Stimulated activated CD4-positive, alpha-beta T cell treated with anti-CD3 and anti-CD28 coated beads, Interleukin-4, amount 100 ng/mL, for 1 hour (primary cell): ENCODE results near the gene PI16.

Experiments used
- DNase-seq: peaks from one replicate; pipeline ENCODE4 v3.0.0-alpha.2; 2020

The PI16 gene

DNA sequence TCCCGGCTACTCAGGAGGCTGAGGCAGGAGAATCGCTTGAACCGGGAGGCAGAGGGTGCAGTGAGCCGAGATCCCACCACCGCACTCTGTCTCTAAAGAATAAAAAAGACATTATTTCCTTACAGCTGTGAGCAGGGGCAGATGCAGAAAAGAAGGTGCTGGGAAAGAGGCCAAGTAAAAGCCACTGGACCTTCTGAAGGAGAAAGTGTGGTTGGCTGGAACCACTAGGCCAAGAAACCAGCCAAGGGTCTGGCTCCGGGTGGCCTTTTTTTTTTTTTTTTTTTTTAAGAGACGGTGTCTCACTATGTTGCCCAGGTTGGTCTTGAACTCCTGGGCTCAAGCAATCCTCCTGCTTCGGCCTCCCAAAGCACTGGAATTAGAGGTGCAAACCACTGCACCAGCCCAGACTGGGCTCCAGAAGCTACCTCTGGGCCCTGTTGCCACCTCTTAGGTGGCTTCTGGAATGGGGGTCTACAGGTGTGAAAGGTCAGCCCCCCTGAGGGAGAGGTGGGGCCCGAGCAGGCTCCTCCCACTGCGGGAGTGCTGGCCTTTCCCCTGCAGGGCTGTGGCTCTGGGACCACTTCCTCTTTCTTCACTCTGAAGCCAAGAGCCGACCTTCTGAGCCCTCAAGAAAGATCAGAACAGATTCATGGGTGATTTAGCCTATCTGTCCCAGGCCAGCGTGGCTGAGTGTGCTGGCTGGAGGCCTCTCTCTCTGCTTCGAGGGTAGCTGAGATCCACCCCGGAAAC lies 50.7 kb downstream of the PI16 start, which contains the start of gene FGD2:
Gene FGD2 (plus strand): TSS at position 595 of the 750 bp plus-strand sequence. CDS start 163 bp downstream, outside the sequence.
- DNase-seq: no peak

DNA sequence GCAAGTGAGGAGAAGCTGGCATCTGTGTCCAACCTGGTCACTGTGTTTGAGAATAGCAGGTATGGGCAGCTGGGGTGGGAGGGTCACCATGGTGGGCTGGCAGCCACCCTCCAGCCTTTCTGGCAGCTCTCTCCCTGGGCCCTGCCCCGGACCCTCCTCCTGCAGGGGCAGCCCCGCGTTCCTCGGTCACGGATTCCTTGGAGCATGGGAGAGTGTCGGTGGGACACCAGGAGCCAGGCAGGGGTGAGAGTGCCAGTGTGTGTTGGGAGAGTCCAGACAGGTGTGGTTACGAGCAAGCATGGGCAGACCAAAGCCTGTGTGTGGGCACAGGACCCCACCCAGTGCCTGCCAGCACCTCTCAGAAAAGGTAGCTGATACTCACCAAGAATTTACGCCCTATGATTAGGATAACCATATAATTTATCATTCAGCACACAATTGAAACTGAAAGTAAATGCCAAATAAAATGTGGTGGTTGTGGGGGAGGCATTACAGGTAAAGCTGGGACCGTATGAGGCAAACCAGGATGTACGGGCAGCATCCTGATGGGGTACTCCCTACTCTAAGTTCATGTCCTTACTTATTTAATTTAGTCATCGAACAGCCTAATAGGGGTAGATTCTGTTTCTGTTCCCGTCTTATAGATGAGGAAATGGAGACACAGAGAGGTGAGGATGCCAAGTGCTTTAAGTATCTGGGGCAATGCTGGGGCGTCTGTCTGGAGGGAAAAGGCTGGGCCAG lies 51.5 kb downstream of the PI16 start:
- no peak for DNase-seq

DNA sequence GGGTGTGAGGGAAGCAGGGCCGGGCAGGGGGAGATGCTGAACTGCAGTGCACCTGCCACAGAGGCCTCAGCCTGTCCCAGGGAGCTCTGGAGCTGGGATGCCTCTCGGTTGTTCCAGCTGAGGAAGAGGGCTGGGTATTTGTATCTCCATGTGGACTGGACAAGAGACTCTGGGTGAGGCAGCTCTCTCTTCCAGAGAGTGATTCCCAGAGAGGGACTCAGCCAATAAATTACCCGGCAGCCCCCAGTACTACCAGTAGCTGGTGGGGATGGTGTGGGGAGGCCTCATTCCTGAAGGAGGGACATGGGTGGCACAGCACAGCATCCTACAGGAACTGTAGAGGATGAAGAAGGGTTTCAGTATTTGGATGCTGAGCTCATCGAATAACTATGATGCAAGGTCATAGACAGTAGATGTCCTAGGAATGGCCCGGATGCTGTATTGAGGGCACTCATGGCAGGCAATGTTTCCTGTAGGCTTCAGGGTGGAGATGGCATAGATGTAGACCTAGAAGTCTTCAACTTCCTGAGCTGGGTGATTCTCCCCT lies 52.3 kb downstream of the PI16 start:
- no peak for DNase-seq

DNA sequence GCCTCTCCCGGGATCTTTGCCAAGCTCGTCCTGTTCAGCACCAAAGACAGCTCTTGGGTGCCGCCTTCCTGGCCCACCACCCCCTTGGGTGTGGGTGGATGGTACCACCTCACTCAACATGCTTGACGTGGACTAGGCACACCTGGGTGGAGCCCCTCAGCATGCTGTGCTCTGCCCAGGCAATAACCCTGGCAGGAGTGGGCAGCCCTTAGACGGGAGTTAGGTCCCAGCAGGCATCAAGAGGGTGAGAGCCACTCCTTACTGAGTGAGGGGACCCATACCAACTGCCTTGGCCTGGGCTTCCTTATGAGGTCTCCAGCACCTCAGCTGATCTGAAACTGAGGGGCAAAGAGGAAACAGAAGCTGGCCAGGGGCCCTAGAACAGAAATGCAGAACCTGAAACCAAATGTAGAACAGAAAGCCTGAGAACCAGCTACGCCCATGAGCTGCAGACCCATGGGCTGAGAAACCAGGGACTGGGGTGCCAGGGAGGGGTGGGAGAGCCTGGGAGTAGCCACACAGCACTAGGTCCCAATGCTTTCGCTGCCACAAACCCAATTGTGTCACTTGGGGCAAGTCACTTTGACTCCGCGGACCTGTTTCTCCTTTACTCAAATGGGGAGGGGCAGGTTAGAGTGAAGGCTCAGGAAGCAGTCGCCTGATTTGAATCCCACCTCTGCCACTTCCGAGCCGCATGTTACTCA lies 53.0 kb downstream of the PI16 start:
- DNase-seq: no peak

DNA sequence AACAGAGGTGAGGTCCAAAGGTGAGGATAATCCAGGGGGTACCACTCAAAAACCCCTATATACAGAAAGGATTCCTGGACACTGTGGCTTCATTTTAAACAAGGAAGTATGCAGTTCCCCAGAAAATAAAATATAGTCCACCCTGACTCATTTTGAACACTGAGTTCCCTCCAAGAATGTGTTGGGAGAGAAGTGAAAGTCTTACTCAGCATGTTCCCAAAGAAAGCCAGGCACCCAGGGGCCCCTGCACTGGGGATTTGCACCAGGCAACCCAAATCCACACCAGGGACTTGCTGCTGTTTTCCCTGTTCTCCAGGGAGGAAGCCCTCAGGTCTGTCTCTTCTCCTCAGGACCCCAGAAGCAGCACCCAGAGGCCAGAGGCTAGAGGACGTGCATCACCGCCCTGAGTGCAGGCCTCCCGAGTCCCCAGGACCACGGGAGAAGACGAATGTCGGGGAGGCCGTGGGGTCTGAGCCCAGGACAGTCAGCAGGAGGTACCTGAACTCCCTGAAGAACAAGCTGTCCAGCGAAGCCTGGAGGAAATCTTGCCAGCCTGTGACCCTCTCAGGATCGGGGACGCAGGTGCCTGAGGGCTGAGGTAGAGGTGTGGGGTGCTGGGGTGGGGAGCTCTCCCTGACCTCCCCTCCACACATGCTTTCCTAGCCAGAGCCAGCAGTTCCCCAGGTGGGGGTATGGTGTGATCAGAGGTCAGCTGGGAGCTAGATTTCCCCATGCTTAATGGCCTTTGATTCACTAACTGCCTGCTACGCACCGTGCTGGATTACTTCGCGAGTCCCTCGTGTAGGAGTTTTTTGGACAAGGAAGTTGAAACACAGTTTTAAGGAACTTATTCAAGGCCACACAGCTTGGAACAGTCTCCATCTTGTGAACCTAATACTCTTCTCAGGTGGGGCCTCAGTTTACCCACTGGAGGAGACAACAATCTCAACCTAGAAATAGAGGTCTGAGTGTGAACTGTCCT lies 54.2 kb downstream of the PI16 start:
- DNase-seq: no peak

DNA sequence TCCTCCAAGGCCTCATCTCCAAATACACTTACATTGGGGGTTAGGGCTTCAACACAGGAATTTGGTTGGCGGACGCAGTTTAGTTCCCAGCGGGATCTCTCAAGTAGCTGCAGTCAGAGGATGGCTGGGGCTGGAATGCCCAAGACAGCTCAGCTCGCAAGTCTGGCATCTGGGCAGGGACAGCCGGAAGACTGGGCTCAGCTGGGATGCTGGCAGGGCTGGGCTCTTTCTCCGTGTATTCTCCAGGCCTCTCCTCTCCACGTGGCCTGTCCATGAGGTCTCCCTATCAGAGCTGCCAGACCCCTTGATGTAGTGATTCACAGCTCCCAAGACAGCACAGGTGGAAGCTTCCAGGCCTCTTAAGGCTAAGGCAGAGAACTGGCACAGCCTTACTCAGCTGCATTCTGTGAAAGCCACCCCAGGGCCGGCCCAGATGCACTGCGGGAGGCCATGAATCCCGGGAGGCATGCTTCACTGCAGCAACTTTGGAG lies 55.9 kb downstream of the PI16 start:
- no peak for DNase-seq

DNA sequence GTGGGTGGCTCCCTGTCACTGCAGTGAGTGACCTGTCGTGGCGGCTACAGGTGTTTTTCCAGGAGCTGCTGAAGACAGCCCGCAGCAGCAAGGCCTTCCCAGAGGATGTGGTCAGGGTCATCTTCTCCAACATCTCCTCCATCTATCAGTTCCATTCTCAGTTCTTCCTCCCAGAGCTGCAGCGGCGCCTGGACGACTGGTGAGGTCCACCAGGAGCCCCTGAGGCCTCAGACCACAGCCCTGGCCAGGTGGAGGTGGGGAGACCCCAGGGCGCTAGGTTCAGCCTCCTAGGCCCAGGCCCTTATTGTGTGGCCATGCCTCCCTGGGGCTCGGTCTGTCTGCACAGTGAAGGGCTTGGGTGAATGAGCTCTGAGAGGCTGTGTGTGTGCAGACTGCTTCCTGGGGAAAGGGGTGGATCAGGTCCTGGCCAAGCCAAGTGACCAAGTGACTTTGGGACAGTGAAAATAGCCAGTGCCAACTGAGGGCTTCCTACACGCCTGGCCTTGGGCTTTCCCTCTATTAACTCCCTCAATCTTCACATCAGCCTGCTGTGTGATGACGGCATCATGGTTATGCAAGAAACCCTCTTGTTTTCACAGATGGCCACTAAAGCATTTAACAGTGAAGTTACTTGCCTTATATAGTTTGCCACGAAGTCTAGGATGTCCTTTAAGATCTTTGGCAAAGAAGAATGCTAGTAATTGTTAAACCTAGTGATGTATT lies 57.3 kb downstream of the PI16 start:
- DNase-seq: no peak

DNA sequence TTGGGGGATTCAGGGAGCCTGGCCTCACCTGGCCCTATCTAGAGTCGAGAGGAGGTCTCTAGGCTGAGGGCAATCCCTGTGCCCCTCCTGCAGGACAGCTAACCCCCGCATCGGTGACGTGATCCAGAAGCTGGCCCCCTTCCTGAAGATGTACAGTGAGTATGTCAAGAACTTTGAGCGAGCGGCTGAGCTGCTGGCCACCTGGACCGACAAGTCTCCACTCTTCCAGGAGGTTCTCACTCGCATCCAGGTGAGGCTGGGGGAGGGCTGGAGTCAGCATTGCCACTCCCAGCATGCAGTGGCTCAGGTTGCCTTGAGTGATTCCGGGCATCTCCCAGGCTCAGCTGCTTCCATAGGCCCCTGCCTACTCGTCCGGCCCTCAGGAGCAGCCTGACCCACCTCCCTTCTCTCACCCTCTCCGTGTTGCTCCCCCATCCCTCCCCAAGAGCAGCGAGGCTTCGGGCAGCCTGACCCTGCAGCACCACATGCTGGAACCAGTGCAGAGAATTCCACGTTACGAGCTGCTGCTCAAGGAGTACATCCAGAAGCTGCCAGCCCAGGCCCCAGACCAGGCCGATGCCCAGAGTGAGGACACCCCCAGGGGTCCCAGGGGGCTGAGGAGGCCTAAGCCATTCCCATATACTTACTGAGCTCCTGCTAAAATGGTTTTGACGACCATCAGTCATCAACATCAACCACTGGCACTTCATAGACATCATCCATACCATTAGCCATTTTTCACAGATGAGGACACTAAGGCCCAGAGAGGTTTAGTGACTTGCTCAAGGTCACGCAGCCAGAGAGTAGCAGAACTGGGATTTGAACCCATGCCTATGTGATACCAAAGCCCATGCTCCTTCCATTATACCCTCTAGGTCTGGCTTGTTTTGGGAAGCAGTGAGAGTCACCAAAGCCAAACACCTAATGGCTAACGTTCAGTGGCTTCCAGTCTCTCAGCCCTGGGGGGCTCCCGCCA lies 59.3 kb downstream of the PI16 start:
- DNase-seq: no peak
